ENCODE measurements around the gene SORCS2. TPM values are rescaled to one million over a fixed set of nuclear protein-coding genes. Genes with fewer than 3 reads are reported as not detected.

SORCS2 gene
- polyA plus RNA-seq, 1 of the 3 experiments (the other 2 are of a cell fraction), result 1.6 TPM

DNA sequence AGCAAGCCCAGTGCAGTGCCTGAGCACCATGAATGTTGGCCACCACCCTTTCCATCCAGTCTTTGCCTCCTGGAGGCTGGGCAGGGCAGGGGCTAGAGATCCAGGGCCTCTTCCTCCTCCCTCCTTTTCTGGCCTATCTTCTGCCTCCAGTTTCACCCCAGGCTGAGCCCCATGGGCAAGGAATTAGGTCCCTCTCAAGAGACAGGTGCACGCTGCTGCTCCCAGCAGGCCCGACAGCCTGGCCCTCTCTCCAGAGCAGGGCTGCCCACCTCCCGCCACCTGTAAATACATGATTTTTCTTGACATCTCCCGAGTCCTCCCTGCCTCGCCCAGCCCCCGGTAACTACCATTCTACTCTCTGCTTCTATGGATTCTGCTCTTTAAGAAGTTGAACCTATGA lies 299.6 kb downstream of the SORCS2 start:
- H3K27me3 ChIP-seq (ENCODE audit: insufficient read depth), result 0 out of 2 replicates have a peak, but pooled peaks cover 12% of the 10 kb centered on the region
- TF ChIP-seq TCF12 (IDR thresholded peaks at IDR 0.05) (no peak), YY1 (IDR thresholded peaks at IDR 0.05; ENCODE audit: low read depth) (no peak), SIN3A (IDR thresholded peaks at IDR 0.05; ENCODE audit: borderline replicate concordance, low read depth, low read length) (no peak)
- TF ChIP-seq, protein P1, sequence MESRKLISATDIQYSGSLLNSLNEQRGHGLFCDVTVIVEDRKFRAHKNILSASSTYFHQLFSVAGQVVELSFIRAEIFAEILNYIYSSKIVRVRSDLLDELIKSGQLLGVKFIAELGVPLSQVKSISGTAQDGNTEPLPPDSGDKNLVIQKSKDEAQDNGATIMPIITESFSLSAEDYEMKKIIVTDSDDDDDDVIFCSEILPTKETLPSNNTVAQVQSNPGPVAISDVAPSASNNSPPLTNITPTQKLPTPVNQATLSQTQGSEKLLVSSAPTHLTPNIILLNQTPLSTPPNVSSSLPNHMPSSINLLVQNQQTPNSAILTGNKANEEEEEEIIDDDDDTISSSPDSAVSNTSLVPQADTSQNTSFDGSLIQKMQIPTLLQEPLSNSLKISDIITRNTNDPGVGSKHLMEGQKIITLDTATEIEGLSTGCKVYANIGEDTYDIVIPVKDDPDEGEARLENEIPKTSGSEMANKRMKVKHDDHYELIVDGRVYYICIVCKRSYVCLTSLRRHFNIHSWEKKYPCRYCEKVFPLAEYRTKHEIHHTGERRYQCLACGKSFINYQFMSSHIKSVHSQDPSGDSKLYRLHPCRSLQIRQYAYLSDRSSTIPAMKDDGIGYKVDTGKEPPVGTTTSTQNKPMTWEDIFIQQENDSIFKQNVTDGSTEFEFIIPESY (IDR thresholded peaks at IDR 0.05; ENCODE audit: borderline replicate concordance, low read depth), result no peak
- no peak overlapping the region for H3K4me3 ChIP-seq (ENCODE audit: low read depth in 2 of 2, low read length in 1 of 2)
- no peaks in the 10 kb centered on the region for H3K9me3 ChIP-seq
- H3K27ac ChIP-seq (ENCODE audit: low read depth in 2 of 2, low read length in 1 of 2), result no peak overlapping the region
- H3K9ac ChIP-seq, result no peak overlapping the region
- no peak overlapping the region for H3K4me2 ChIP-seq
- peaks cover 0 to 16% of the 10 kb centered on the region in 2 experiments; a peak in 2 of 4 replicates for H3K4me1 ChIP-seq (ENCODE audit: control insufficient read depth in 1 of 2, insufficient read depth in 2 of 2, low read depth in 1 of 2, low read length in 1 of 2)
- ChIA-PET POLR2A (no interaction called here), CTCF (no interaction called here)
- no peaks in the 10 kb centered on the region for H4K20me1 ChIP-seq (ENCODE audit: insufficient read depth)
- H3F3A ChIP-seq (replicated peaks; ENCODE audit: insufficient read depth), result no peaks in the 10 kb centered on the region
- no peak overlapping the region for H2AFZ ChIP-seq (ENCODE audit: low read depth)
- WGBS (ENCODE audit: low lambda C conversion rate), result 70% methylated on average over 6 of the region's 6 CpGs
- H3K9me2 ChIP-seq, result no peaks in the 10 kb centered on the region
- H3K36me3 ChIP-seq (replicated peaks in 1 of 2; ENCODE audit: control insufficient read depth in 1 of 2, insufficient read depth in 2 of 2, low read length in 1 of 2), result no peaks in the 10 kb centered on the region
- no peak for DNase-seq
- no peaks in the 10 kb centered on the region for H3K79me2 ChIP-seq (ENCODE audit: insufficient read depth)

DNA sequence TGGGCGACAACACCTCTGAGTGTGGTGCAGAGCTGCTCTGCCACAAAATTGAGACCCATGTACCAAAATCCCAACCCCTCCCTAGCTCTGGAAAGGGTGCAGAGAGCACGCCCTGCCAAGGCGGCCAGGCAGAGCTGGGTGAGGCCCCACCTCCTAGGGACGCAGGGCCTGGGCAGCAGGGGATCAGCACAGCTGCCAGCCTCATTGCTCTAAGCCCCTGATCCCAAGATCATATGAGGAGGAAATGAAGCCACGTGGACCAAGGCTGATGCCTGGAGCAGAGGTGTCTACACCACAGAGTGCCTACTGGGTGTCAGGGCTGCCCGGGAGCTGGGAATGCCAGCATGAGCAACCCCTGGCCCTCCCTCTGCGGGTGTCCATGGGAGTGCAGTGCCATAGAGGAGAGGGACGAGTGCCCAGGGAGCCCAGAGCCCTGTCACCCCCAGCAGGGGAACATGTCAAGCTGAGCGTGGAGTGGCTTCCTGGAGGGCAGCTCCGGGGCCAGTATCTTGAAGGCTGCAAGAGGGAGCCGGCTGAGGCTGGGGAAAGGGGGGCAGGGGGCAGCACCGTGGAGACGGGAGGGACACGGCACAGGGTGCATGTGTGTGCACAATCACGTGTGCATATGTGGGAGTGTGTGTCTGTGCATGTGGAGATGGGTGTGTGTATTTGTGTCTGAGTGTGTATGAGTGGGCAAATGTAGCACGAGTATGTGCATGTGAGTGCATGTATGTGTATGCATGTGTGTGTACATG lies 306.3 kb downstream of the SORCS2 start:
- WGBS (ENCODE audit: low lambda C conversion rate), result 54% methylated on average over 12 of the region's 16 CpGs
- TF ChIP-seq MEF2A (IDR thresholded peaks at IDR 0.05; ENCODE audit: borderline replicate concordance, low read depth) (no peak), RCOR1 (IDR thresholded peaks at IDR 0.05; ENCODE audit: low read length) (no peak), POLR2AphosphoS5 (IDR thresholded peaks at IDR 0.05; ENCODE audit: low read depth, low read length) (no peak), CHD2 (IDR thresholded peaks at IDR 0.05; ENCODE audit: low read length, partially characterized antibody) (no peak)
- TF ChIP-seq, protein P2, sequence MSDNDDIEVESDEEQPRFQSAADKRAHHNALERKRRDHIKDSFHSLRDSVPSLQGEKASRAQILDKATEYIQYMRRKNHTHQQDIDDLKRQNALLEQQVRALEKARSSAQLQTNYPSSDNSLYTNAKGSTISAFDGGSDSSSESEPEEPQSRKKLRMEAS (IDR thresholded peaks at IDR 0.05; ENCODE audit: low read depth), result no peak
- TF ChIP-seq, protein P3, sequence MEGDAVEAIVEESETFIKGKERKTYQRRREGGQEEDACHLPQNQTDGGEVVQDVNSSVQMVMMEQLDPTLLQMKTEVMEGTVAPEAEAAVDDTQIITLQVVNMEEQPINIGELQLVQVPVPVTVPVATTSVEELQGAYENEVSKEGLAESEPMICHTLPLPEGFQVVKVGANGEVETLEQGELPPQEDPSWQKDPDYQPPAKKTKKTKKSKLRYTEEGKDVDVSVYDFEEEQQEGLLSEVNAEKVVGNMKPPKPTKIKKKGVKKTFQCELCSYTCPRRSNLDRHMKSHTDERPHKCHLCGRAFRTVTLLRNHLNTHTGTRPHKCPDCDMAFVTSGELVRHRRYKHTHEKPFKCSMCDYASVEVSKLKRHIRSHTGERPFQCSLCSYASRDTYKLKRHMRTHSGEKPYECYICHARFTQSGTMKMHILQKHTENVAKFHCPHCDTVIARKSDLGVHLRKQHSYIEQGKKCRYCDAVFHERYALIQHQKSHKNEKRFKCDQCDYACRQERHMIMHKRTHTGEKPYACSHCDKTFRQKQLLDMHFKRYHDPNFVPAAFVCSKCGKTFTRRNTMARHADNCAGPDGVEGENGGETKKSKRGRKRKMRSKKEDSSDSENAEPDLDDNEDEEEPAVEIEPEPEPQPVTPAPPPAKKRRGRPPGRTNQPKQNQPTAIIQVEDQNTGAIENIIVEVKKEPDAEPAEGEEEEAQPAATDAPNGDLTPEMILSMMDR (IDR thresholded peaks at IDR 0.05), result no peak

More for the DNA sequence above, 306.3 kb downstream of the SORCS2 start:
- no peaks in the 10 kb centered on the region for H3K9me2 ChIP-seq
- H2AFZ ChIP-seq (ENCODE audit: low read depth), result no peak overlapping the region
- no peaks in the 10 kb centered on the region for H3K36me3 ChIP-seq (replicated peaks in 1 of 2; ENCODE audit: control insufficient read depth in 1 of 2, insufficient read depth in 2 of 2, low read length in 1 of 2)
- no peak for DNase-seq
- H3K27me3 ChIP-seq (ENCODE audit: insufficient read depth), result peaks cover 8% of the 10 kb centered on the region; the same call in 1 of the 2 replicates
- H3K9me3 ChIP-seq, result no peaks in the 10 kb centered on the region
- no peak overlapping the region for H3K4me2 ChIP-seq
- ChIA-PET POLR2A (no interaction called here), CTCF (interaction anchor here (1.7 kb wide), 1 partner anchor 8 kb away, joined by 6 read pairs; no protein-coding TSS in a partner anchor)
- no peaks in the 10 kb centered on the region for H4K20me1 ChIP-seq (ENCODE audit: insufficient read depth)
- H3K79me2 ChIP-seq (ENCODE audit: insufficient read depth), result no peaks in the 10 kb centered on the region
- H3F3A ChIP-seq (replicated peaks; ENCODE audit: insufficient read depth), result no peaks in the 10 kb centered on the region
- H3K9ac ChIP-seq, result no peak overlapping the region
- H3K4me1 ChIP-seq (ENCODE audit: control insufficient read depth in 1 of 2, insufficient read depth in 2 of 2, low read depth in 1 of 2, low read length in 1 of 2), result peaks cover 0 to 3% of the 10 kb centered on the region in 2 experiments; a peak in 1 of 4 replicates
- no peak overlapping the region for H3K27ac ChIP-seq (ENCODE audit: low read depth in 2 of 2, low read length in 1 of 2)
- H3K4me3 ChIP-seq (ENCODE audit: low read depth in 2 of 2, low read length in 1 of 2), result no peak overlapping the region

All from SK-N-SH (cell line).